GM19238 (cell line): Measurements from ENCODE around the gene MBOAT1.
"Not testable (repeated sequence)": the region's sequence is repeated elsewhere in the genome, so short reads cannot be mapped to it uniquely, and the experiment has no call there.

Experiments
- DNase-seq: peaks from one replicate; pipeline ENCODE4 v3.0.0; 2011; ENCODE audit warnings: low spot score; ENCODE audit not compliant: insufficient read length

MBOAT1 gene

GRCh38 chr6:20203561-20204511, 8.4 kb downstream of the MBOAT1 start:
- DNase-seq = no peak

GRCh38 chr6:20202699-20203302, 9.5 kb downstream of the MBOAT1 start:
- no peak for DNase-seq

DNA sequence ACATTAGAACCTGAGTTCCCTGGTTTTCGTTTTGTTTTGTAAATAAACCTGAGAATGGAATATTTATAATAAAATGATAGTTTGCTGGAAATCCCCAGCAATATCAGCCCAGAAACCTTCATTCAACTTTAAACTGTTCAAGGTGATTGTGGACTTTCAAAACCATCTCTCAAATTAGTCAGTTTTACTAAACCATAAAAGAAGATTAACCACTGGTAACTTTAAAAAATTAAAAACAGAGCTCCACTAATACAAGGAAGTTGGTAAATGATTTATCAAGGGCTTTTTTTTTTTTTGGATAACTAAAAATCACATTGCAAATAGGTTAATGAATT, 10.0 kb downstream of the MBOAT1 start:
- no peak for DNase-seq

GRCh38 chr6:20200761-20201630, 11.3 kb downstream of the MBOAT1 start:
- DNase-seq = no peak

GRCh38 chr6:20198775-20199174, 13.5 kb downstream of the MBOAT1 start:
- DNase-seq = no peak

GRCh38 chr6:20198156-20198774, 14.0 kb downstream of the MBOAT1 start:
- DNase-seq = no peak

DNA sequence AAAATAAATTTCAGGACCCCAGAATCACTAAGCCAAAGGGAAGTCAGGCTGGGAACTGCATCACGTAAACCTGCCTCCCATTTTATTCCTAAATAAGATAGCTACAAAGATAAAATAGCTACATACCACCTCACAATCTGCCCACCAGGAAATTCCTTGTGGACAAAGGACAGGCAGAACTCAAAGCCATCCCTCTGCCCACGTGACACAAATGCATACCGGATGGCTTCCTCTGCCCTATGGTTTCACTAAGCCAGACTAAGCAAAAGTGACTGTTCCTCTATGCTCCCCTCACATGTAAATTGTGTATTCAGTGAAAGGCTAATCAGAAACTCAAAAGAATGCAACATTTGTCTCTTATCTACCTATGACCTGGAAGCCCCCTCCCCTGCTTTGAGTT, 15.0 kb downstream of the MBOAT1 start:
- no peak for DNase-seq

DNA sequence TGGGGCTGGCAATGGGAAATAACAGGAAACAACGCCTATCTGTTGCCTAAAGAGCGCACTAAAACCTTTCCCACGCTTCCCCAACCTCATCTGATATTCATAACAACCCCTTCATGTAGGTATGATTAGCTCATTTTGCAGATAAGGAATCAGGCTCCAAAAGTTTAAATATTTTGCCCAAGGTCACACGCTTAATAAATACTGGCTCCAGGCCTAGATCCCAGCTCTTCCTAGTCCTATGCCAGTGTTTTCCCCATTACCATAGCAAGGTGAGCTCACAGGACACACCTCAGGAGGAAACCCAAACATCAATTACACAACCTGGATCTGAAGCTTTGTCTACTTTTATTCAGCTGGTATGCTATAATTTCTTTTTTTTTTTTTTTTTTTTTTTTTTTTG, 19.6 kb downstream of the MBOAT1 start:
- no peak for DNase-seq

- DNase-seq = no peak
Observed at GRCh38 chr6:20191992-20192391, 20.3 kb downstream of the MBOAT1 start.

- no peak for DNase-seq
Observed at GRCh38 chr6:20188630-20189075, 23.6 kb downstream of the MBOAT1 start.

GRCh38 chr6:20186981-20187380, 25.3 kb downstream of the MBOAT1 start:
- no peak for DNase-seq

DNA sequence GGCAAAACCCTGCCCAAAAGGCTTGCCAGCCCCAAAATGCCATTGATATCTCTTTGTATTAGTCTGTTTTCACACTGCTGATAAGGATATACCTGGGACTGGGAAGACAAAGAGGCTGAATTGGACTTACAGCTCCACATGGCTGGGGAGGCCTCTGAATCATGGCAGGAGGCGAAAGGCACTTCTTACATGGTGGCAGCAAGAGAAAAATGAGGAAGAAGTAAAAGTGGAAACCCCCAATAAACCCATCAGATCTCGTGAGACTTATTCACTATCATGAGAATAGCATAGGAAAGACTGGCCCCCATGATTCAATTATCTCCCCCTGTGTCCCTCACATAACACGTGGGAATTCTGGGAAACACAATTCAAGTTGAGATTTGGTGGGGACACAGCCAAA, 28.6 kb downstream of the MBOAT1 start:
- DNase-seq = no peak

- no peak for DNase-seq
Observed at GRCh38 chr6:20182926-20183521, 29.2 kb downstream of the MBOAT1 start.

DNA sequence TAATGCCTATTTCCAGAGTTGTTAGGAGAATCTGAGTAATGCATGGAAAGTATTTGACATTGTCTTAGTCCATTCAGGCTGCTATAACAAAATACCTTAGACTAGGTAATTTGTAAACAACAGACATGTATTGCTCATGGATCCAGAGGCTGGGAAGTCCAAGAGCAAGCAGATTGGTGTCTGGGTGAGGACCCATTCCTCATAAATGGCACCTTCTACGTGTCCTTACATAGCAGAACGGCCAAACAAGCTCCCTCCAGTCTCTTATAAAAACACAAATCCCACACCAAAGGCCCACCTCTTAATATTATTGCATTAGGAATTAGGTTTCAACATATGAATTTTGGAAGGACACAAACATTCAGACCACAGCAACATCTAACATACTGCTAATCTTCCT, 30.2 kb downstream of the MBOAT1 start:
- no peak for DNase-seq

DNA sequence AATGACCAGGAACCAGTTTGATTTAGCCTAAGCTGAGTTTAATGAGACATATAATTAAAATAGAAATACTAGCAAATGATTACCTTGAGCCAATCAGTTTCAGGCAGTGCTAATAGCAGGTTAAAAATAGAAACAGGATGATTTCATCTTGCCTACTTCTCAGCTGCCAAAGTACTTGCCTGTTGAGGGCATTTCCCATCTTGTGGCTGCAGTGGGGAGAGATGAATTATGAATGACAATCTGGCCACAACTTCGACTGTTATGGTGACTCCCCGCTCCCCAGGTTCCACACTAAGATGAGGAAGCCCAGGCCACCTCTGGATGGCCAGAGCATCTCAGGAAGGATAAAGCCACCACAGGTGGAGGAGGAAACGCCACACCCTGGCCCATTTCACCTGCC, 31.3 kb downstream of the MBOAT1 start:
- DNase-seq = peak; percentile 5

- DNase-seq = not testable (repeated sequence)
Observed at GRCh38 chr6:20179287-20180045, 32.8 kb downstream of the MBOAT1 start.

- DNase-seq = no peak
Observed at GRCh38 chr6:20178327-20178726, 33.9 kb downstream of the MBOAT1 start.

GRCh38 chr6:20175810-20176410, 36.4 kb downstream of the MBOAT1 start:
- no peak for DNase-seq

GRCh38 chr6:20173833-20174792, 38.2 kb downstream of the MBOAT1 start:
- DNase-seq = no peak
